ENCODE measurements around the gene CRB2.
"Not testable (repeated sequence)": the region's sequence is repeated elsewhere in the genome, so short reads cannot be mapped to it uniquely, and the experiment has no call there.

CRB2 gene

DNA sequence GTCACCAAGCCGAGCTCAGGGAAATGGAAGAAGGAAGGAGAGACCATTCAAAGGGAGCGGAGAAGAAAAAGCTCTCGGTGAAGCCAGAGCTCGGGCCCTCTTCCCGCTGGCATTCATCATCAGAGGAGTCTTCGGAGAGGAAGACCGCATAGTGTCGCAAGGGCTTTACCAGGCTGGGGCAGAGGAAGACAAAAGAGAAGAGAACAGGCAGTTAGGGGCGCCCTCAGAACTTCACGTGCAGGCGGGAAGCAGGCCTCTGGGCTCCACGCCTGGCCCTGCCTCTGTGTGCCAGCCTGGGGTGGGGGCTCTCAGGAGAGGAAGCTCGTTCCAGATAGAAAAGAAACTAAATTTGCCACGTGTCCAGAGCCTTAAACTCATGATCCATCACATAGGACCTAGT is 31.7 kb downstream of the CRB2 start:
- no peak for DNase-seq

DNA sequence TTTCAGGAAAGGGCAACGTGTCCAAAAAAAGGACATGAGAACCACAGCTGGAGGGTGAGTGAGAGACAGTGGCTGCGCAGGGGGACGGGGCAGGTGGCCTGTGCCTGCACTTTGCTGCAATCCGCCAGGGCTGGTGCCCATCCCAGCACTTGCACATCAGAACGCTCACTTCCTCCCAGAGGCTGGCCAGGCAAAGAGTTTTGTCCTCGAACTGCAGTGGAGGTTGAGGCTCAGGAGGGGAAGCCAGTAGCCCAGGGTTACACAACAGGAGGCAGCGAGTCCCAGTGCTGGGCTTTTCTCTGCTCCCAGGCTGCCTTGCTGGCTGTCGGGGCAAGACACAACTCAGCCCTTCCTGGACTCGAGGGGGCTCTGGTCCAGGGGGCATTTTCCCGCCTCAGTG is 33.1 kb downstream of the CRB2 start:
- no peak for DNase-seq

DNA sequence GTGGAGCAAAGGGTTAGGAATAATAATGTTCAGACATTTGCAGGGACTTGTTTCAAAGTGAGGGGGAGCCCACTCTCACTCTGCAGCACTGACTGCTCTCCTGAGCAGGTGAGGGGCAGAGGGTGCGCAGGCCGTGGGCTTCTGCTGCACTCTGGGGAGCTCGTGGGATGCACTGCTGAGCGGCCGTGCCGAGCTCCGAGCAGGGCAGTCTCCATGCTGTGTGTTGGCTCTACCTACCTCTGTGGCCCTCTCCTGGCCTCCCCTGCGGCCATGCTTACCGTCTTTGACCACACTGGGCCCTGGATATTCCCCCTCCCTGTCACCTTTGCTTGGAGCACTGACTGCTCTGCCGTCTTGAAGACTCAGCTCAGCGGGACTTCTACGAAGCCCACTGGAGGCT is 33.7 kb downstream of the CRB2 start:
- no peak for DNase-seq

GRCh38 chr9:123390337-123391135 is 34.5 kb downstream of the CRB2 start:
- DNase-seq = no peak

- DNase-seq = no peak
These were observed 35.2 kb downstream of the CRB2 start for GRCh38 chr9:123391233-123391632.

GRCh38 chr9:123391946-123392345 is 35.9 kb downstream of the CRB2 start:
- no peak for DNase-seq

- no peak for DNase-seq
These were observed 36.8 kb downstream of the CRB2 start for GRCh38 chr9:123392802-123393201.

DNA sequence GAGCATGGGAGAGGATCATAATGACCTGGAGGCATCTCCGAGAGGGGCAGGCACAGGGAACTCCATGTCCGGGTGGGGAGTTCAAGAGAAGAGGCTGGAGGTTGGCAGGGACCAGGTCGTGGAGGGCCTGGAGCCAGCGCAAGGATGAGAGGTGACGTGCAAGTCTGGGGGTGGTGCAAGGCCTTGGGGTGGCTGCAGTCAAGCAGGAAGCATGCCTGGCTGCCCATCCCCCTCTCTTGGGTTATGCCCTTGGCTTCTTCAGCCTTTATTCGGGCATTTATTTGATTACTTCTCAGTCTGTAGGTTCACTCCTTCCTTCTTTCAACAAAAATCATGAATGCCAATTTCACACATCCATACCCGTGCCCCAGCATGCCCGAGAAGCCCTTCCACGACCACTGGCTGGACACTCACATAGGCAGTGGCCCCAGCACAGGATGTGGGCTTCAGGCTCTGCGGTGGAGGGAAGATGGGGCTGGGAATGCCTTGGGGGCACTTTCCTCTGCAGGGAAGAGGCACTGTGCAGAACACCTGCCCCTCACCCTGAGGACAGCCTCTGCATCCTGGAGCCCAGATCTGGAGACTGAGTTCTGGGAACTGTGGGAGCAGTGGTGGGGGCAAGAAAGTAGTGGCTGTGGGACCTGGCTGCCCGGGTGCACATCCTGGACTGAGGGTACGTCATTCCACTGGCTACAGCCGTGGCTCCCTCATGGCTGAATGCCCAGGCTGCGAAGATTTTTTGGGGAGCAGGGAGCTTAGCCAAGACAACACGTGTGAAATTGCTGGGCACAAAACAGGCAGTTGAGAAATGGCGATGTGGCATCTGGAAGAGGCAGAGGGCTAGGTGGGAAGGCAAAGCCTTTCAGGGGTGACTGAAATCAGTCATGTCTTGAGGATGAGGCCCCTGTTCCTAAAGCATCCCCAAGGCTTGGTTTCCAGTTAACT is 38.6 kb downstream of the CRB2 start:
- no peak for DNase-seq

DNA sequence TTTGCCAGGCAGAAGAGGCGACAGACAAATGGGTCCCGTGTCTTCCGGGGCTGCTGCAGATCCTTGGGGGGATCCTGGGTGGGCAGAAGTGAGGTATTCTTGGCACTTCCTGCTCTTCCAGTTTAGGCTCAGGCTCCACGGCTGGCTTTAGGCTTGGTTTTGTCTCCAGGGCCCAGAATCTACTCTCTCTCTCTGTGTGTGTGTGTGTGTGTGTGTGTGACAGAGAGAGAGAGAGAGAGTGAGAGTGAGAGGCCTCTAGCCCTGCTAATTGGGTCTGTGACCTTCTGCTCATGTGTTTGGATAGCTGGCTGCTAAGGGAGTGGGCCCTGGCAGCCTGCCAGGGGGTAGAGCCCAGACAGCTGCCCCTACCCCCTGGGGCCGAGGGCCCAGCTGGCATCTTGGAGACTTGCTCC is 39.3 kb downstream of the CRB2 start:
- DNase-seq = no peak

GRCh38 chr9:123395689-123396511 is 39.9 kb downstream of the CRB2 start:
- DNase-seq = no peak

GRCh38 chr9:123397975-123398374 is 42.0 kb downstream of the CRB2 start:
- no peak for DNase-seq

DNA sequence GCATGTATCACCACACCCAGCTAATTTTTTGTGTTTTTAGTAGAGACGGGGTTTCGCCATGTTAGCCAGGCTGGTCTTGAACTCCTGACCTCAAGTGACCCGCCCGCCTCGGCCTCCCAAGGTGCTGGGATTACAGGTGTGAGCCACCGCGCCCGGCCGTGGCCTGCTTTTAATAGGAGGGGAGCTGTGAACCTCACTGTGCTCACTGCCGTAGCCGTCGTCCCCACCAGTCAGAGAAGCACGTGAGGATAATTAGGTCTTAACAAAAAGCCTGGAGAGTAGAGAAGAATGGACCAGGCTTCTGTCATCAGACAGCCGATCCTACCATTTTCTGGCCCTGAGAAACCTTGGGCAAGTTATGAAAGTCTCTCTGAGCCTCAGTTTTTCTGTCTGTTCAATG is 42.9 kb downstream of the CRB2 start:
- not testable (repeated sequence) for DNase-seq

DNA sequence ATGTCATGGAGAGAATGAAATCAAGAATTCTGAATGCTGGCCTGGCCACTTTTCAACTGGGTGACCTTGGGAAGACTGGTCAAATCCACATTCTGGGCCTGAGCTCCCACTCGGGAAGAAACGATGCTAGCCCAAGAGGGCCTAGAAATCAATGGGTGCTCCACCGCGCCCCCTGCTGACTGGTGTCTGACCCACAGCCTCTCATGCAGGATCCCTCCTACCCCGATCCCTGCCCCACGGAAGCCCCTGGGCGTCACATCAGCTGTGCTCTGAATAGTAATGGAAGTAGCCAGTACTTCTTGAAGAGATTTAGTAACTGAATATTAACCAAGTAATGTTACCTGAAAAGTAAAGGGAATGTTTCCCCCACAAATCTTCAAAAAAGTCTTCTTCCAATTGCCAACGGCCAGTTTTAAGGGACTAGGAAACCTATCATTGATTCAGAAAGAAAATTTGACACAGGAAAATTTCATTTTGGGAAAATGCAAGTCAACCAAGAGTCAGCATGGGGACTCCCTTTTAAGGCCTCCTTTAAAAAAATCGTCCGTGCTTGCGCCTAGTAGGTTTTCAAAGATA is 43.9 kb downstream of the CRB2 start:
- DNase-seq = no peak

DNA sequence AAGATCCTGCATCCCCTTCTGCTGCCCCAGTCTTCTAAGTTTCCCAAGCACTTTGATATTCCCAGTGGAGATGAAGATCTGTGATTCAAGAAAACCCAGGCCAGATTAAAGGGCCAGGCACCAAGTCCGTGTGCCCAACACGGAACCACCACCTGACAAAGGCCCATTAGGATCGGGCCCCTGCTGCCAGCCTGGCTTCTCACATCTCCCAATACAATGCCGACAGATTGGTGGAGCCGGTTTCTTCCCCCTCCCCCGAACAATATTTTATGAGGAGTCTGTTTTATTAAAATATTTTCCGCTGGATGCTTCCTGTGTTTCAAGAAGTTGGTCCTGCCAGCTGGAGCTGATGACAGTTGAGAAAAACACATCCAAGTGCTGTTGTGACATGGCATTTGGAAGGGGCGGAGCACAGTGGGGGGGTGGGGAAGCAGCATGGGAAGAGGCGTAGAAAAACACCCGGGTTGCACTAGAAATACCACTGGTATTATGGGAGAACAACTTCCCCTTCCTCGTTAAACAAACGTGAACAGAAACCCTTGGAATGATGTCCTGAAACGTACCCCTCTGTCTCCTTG is 45.0 kb downstream of the CRB2 start:
- no peak for DNase-seq

GRCh38 chr9:123401879-123402513 is 46.0 kb downstream of the CRB2 start:
- DNase-seq = no peak

GRCh38 chr9:123402981-123403509 is 47.0 kb downstream of the CRB2 start:
- DNase-seq = no peak

DNA sequence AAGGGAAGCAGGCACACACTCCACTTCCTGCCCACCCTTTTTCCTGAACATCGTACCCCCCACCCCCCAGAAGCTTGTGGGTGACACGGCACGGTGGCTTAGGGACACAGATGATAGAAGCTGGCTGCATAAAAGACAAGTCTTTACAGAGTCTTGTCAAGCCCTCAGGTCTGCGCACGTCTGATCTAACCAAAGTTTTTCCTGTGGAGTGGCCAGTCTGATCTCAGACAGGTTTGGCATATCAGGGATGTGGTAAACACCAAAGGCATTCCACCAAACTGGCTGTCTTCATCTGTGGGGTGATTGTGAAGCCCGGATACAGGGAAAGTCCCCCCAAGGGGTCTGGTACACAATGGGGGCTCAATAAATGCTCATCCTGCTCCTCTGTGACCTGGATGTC is 50.0 kb downstream of the CRB2 start:
- DNase-seq = no peak

- no peak for DNase-seq
These were observed 50.8 kb downstream of the CRB2 start for GRCh38 chr9:123406691-123407216.

GRCh38 chr9:123407217-123407851 is 51.3 kb downstream of the CRB2 start:
- no peak for DNase-seq

- DNase-seq = no peak
These were observed 52.6 kb downstream of the CRB2 start for GRCh38 chr9:123408313-123409262.
